ENCODE results near the gene HSD17B2. TPM values are rescaled to one million over a fixed set of nuclear protein-coding genes. Genes with fewer than 3 reads are reported as not detected.
"Not testable (repeated sequence)": the region's sequence is repeated elsewhere in the genome, so short reads cannot be mapped to it uniquely, and the experiment has no call there.

The HSD17B2 gene
- total and polyA plus RNA-seq, 4 donors, result 47.7 to 126 (median 103) TPM

DNA sequence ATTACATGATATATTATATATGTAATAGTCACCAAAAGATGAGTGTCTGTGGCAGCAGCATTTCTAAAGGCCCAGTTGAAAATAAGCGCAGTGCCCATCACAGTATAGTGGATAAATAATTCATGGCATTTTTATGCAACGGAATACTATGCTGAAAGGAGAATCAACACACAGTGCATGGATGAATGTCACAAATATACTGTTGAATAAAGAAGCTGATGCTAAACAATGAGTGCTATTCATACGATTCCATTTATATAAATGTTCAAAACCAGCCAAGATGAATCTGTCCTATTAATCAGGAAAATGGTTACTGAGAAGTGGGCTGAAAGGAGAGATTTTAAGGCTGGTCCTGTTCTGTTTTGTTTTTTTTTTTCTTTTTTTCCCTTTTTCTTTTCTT lies 61.6 kb downstream of the HSD17B2 start:
- WGBS, result 92% methylated on average over 3 of the region's 3 CpGs
- Histone ChIP-seq H3K27ac (ENCODE audit: low read depth in 1 of 2, low read length in 2 of 2) (no peak overlapping the region), H3K4me3 (ENCODE audit: low read depth in 1 of 3, low read length in 3 of 3) (no peak overlapping the region), H3K27me3 (ENCODE audit: control insufficient read depth in 4 of 4, insufficient read depth in 4 of 4, low read length in 3 of 4) (no peaks in the 10 kb centered on the region), H3K36me3 (ENCODE audit: control insufficient read depth in 4 of 4, insufficient read depth in 3 of 4, low read depth in 1 of 4, low read length in 3 of 4) (peaks cover 1 to 48% (median 39%) of the 10 kb centered on the region in 4 donors), H3K4me1 (ENCODE audit: control insufficient read depth in 4 of 4, insufficient read depth in 4 of 4, low read length in 3 of 4) (no peaks in the 10 kb centered on the region), H3K9me3 (ENCODE audit: control insufficient read depth in 4 of 4, low read length in 3 of 4) (no peaks in the 10 kb centered on the region), H3K9ac (ENCODE audit: low read depth in 1 of 2, low read length in 2 of 2) (no peak overlapping the region)
- TF ChIP-seq, protein P1, sequence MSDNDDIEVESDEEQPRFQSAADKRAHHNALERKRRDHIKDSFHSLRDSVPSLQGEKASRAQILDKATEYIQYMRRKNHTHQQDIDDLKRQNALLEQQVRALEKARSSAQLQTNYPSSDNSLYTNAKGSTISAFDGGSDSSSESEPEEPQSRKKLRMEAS (IDR thresholded peaks at IDR 0.05), result no peak
- no peak for DNase-seq (ENCODE audit: low spot score)

DNA sequence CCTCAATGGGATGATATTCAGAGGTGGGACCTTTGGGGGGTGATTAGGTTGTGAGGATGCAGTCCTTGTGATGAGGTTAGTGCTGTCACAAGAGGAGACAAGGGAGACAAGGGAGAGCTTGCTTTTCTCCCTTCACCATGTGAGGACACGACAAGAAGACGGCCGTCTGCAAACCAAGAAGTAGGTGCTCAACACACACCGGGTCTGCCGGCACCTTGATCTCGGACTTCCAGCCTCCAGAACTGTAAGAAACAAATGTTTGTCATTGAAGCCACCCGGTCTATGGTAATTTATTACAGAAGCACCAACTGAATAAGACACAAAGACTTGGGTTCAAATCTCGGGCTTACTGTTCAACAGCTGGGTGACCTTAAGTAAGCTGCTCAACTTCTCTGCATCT lies 70.1 kb downstream of the HSD17B2 start:
- 94% methylated on average over 8 of the region's 8 CpGs for WGBS
- Histone ChIP-seq H3K4me3 (ENCODE audit: low read depth in 1 of 3, low read length in 3 of 3) (no peak overlapping the region), H3K27me3 (ENCODE audit: control insufficient read depth in 4 of 4, insufficient read depth in 4 of 4, low read length in 3 of 4) (no peaks in the 10 kb centered on the region), H3K27ac (ENCODE audit: low read depth in 1 of 2, low read length in 2 of 2) (no peak overlapping the region), H3K9me3 (ENCODE audit: control insufficient read depth in 4 of 4, low read length in 3 of 4) (no peaks in the 10 kb centered on the region), H3K9ac (ENCODE audit: low read depth in 1 of 2, low read length in 2 of 2) (no peak overlapping the region), H3K36me3 (ENCODE audit: control insufficient read depth in 4 of 4, insufficient read depth in 3 of 4, low read depth in 1 of 4, low read length in 3 of 4) (no peaks in the 10 kb centered on the region), H3K4me1 (ENCODE audit: control insufficient read depth in 4 of 4, insufficient read depth in 4 of 4, low read length in 3 of 4) (no peaks in the 10 kb centered on the region)
- TF ChIP-seq, protein P2, sequence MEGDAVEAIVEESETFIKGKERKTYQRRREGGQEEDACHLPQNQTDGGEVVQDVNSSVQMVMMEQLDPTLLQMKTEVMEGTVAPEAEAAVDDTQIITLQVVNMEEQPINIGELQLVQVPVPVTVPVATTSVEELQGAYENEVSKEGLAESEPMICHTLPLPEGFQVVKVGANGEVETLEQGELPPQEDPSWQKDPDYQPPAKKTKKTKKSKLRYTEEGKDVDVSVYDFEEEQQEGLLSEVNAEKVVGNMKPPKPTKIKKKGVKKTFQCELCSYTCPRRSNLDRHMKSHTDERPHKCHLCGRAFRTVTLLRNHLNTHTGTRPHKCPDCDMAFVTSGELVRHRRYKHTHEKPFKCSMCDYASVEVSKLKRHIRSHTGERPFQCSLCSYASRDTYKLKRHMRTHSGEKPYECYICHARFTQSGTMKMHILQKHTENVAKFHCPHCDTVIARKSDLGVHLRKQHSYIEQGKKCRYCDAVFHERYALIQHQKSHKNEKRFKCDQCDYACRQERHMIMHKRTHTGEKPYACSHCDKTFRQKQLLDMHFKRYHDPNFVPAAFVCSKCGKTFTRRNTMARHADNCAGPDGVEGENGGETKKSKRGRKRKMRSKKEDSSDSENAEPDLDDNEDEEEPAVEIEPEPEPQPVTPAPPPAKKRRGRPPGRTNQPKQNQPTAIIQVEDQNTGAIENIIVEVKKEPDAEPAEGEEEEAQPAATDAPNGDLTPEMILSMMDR (IDR thresholded peaks at IDR 0.05; ENCODE audit: low read depth, low read length, missing input control), result no peak
- DNase-seq (ENCODE audit: low spot score), result no peak

DNA sequence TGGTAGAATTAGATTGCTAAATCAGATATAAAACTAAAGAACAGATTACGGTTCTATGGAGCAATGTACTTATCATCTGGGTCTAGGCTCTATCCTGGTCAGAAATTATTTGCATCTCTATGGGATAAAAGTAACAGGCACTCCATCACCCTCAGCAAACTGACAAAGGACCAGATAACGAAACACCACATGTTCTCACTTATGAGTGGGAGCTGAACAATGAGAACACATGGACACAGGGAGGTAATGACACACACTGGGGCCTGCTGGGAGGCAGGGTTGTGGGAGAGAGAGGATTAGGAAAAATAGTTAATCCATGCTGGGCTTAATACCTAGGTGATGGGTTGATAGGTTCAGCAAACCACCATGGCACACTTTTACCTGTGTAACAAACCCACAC lies 73.0 kb downstream of the HSD17B2 start:
- H3K9me3 ChIP-seq (ENCODE audit: control insufficient read depth in 4 of 4, low read length in 3 of 4), result no peaks in the 10 kb centered on the region
- no peak overlapping the region for H3K27ac ChIP-seq (ENCODE audit: low read depth in 1 of 2, low read length in 2 of 2)
- H3K9ac ChIP-seq (ENCODE audit: low read depth in 1 of 2, low read length in 2 of 2), result no peak overlapping the region
- H3K4me1 ChIP-seq (ENCODE audit: control insufficient read depth in 4 of 4, insufficient read depth in 4 of 4, low read length in 3 of 4), result no peaks in the 10 kb centered on the region
- H3K27me3 ChIP-seq (ENCODE audit: control insufficient read depth in 4 of 4, insufficient read depth in 4 of 4, low read length in 3 of 4), result no peaks in the 10 kb centered on the region
- H3K4me3 ChIP-seq (ENCODE audit: low read depth in 1 of 3, low read length in 3 of 3), result no peak overlapping the region
- no peaks in the 10 kb centered on the region for H3K36me3 ChIP-seq (ENCODE audit: control insufficient read depth in 4 of 4, insufficient read depth in 3 of 4, low read depth in 1 of 4, low read length in 3 of 4)
- DNase-seq (ENCODE audit: low spot score), result no peak
- no peak for TF ChIP-seq YY1 (IDR thresholded peaks at IDR 0.05)
- TF ChIP-seq SP1 (IDR thresholded peaks at IDR 0.05), result no peak
- TF ChIP-seq HNF4A (conservative IDR thresholded peaks at IDR 0.05), result no peak
- 96% methylated on average over 2 of the region's 2 CpGs for WGBS

DNA sequence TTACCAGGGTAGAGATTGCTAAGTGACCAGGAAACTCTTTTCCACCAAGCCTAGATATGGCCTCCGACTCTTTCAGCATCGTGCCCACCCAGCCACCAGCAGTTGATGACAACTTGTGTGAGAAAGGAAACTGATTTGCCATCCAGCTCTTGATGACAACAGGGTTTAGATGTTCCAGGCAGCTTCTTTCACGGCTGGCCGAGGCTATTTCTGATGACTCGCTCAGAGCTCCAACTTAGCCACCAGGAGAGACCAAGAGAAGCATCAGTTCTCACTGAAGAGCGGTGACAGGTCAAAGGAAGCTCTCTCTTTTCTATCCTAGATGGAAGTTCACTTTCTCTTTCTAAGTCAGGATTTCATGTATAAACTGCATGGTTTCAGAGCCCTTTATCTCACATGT lies 73.7 kb downstream of the HSD17B2 start:
- Histone ChIP-seq H3K9me3 (ENCODE audit: control insufficient read depth in 4 of 4, low read length in 3 of 4) (no peaks in the 10 kb centered on the region), H3K27me3 (ENCODE audit: control insufficient read depth in 4 of 4, insufficient read depth in 4 of 4, low read length in 3 of 4) (no peaks in the 10 kb centered on the region), H3K4me1 (ENCODE audit: control insufficient read depth in 4 of 4, insufficient read depth in 4 of 4, low read length in 3 of 4) (no peaks in the 10 kb centered on the region), H3K27ac (ENCODE audit: low read depth in 1 of 2, low read length in 2 of 2) (no peak overlapping the region), H3K36me3 (ENCODE audit: control insufficient read depth in 4 of 4, insufficient read depth in 3 of 4, low read depth in 1 of 4, low read length in 3 of 4) (no peaks in the 10 kb centered on the region), H3K9ac (ENCODE audit: low read depth in 1 of 2, low read length in 2 of 2) (no peak overlapping the region), H3K4me3 (ENCODE audit: low read depth in 1 of 3, low read length in 3 of 3) (no peak overlapping the region)
- no peak for DNase-seq (ENCODE audit: low spot score)
- WGBS, result 94% methylated on average over 6 of the region's 6 CpGs
- no peak for TF ChIP-seq RXRA (IDR thresholded peaks at IDR 0.05)
- TF ChIP-seq, protein P1 (IDR thresholded peaks at IDR 0.05), result no peak
- TF ChIP-seq, protein P3, sequence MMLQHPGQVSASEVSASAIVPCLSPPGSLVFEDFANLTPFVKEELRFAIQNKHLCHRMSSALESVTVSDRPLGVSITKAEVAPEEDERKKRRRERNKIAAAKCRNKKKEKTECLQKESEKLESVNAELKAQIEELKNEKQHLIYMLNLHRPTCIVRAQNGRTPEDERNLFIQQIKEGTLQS (IDR thresholded peaks at IDR 0.05), result no peak
- no peak for TF ChIP-seq JUND (IDR thresholded peaks at IDR 0.05)
- TF ChIP-seq FOXA2 (IDR thresholded peaks at IDR 0.05), result no peak
- no peak for TF ChIP-seq HNF4G (IDR thresholded peaks at IDR 0.05)
- no peak for TF ChIP-seq NR2F2 (IDR thresholded peaks at IDR 0.05)
- TF ChIP-seq SP1 (IDR thresholded peaks at IDR 0.05), result no peak

DNA sequence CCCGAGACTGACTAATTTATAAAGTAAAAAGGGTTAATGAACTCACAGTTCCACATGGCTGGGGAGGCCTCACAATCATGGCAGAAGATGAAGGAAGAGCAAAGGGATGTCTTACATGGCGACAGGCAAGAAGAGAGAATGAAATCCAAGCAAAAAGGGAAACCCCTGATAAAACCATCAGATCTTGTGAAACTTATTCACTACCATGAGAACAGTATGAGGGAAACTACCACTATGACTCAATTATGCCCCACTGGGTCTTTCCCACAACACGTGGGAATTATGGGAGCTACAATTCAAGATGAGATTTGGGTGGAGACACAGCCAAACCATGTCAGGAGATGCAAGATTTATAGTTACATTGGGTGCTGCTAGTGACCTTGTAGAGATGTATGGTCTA lies 74.2 kb downstream of the HSD17B2 start:
- not testable (repeated sequence) for H3K9ac ChIP-seq (ENCODE audit: low read depth in 1 of 2, low read length in 2 of 2); DNase-seq (ENCODE audit: low spot score); H3K27ac ChIP-seq (ENCODE audit: low read depth in 1 of 2, low read length in 2 of 2); H3K27me3 ChIP-seq (ENCODE audit: control insufficient read depth in 4 of 4, insufficient read depth in 4 of 4, low read length in 3 of 4); H3K9me3 ChIP-seq (ENCODE audit: control insufficient read depth in 4 of 4, low read length in 3 of 4); H3K36me3 ChIP-seq (ENCODE audit: control insufficient read depth in 4 of 4, insufficient read depth in 3 of 4, low read depth in 1 of 4, low read length in 3 of 4); H3K4me3 ChIP-seq (ENCODE audit: low read depth in 1 of 3, low read length in 3 of 3); H3K4me1 ChIP-seq (ENCODE audit: control insufficient read depth in 4 of 4, insufficient read depth in 4 of 4, low read length in 3 of 4)
- 82% methylated on average over 3 of the region's 3 CpGs for WGBS
